ENCODE data around the gene ADAMTS6.

GRCh38 chr5:65390208-65390607 is 91.5 kb downstream of the ADAMTS6 start:
- TF ChIP-seq CTCF (IDR thresholded peaks at IDR 0.05) (no peak), POLR2A (IDR thresholded peaks at IDR 0.05; ENCODE audit: low read length) (no peak), CBX2 (IDR thresholded peaks at IDR 0.05; ENCODE audit: borderline replicate concordance, low read depth) (no peak), RAD21 (conservative IDR thresholded peaks at IDR 0.05 in 1 of 2, IDR thresholded peaks at IDR 0.05 in 1 of 2) (no peak), SMC3 (IDR thresholded peaks at IDR 0.05) (no peak), MYC (IDR thresholded peaks at IDR 0.05; ENCODE audit: borderline replicate concordance, low read length) (no peak), RARB (CRISPR knock-in tag; IDR thresholded peaks at IDR 0.05) (no peak), CEBPB (IDR thresholded peaks at IDR 0.05) (no peak), POLR2AphosphoS2 (conservative IDR thresholded peaks at IDR 0.05; ENCODE audit: low read length) (no peak)
